COLO668 (cell line): Measurements from ENCODE around the gene RFX2.
"Not testable (repeated sequence)": the region's sequence is repeated elsewhere in the genome, so short reads cannot be mapped to it uniquely, and the experiment has no call there.

Experiments used
- DNase-seq: peaks from one replicate; lab custom pipeline; 2025; ENCODE audit not compliant: unreplicated experiment; lab: John Stamatoyannopoulos, UW

Gene RFX2

GRCh38 chr19:5974721-5975387 is 135.4 kb downstream of the RFX2 start:
- no peak for DNase-seq

GRCh38 chr19:5973867-5974635 is 136.2 kb downstream of the RFX2 start:
- no peak for DNase-seq

GRCh38 chr19:5973376-5973775 is 136.9 kb downstream of the RFX2 start:
- DNase-seq = no peak

GRCh38 chr19:5972355-5972731 is 138.0 kb downstream of the RFX2 start:
- no peak for DNase-seq

- no peak for DNase-seq
These were observed 138.5 kb downstream of the RFX2 start for GRCh38 chr19:5971714-5972354.

- no peak for DNase-seq
These were observed 140.8 kb downstream of the RFX2 start for GRCh38 chr19:5969476-5969875.

GRCh38 chr19:5968431-5969373 is 141.6 kb downstream of the RFX2 start:
- peak; percentile 63 for DNase-seq

- peak; percentile 63 for DNase-seq
These were observed 142.3 kb downstream of the RFX2 start for GRCh38 chr19:5967994-5968430.

- DNase-seq = no peak
These were observed 142.7 kb downstream of the RFX2 start for GRCh38 chr19:5967571-5967970.

GRCh38 chr19:5966941-5967340 is 143.4 kb downstream of the RFX2 start:
- DNase-seq = no peak

- DNase-seq = no peak
These were observed 144.1 kb downstream of the RFX2 start for GRCh38 chr19:5966215-5966614.

- no peak for DNase-seq
These were observed 145.3 kb downstream of the RFX2 start for GRCh38 chr19:5964816-5965565.

- DNase-seq = no peak
These were observed 146.4 kb downstream of the RFX2 start for GRCh38 chr19:5963855-5964254.

GRCh38 chr19:5963259-5963658 is 147.0 kb downstream of the RFX2 start:
- not testable (repeated sequence) for DNase-seq

- peak; percentile 93 for DNase-seq
These were observed 148.0 kb downstream of the RFX2 start for GRCh38 chr19:5961969-5962945.

GRCh38 chr19:5961641-5961968 is 148.7 kb downstream of the RFX2 start:
- not testable (repeated sequence) for DNase-seq

GRCh38 chr19:5960005-5961001 is 150.0 kb downstream of the RFX2 start:
- peak; percentile 61 for DNase-seq
